ENCODE data around the gene WASF2.

Gene WASF2

GRCh38 chr1:27400082-27400962 is 89.6 kb downstream of the WASF2 start:
- Histone ChIP-seq H3K9me3 (ENCODE audit: control insufficient read depth, low read length) (no peaks in the 10 kb centered on the region), H3K4me1 (peaks cover 4% of the 10 kb centered on the region), H2AFZ (no peak overlapping the region), H3K4me3 (ENCODE audit: low read depth, low read length) (no peak overlapping the region), H3K27me3 (ENCODE audit: control insufficient read depth, insufficient read depth, low read length) (no peaks in the 10 kb centered on the region), H3K36me3 (ENCODE audit: control insufficient read depth, insufficient read depth, low read length) (no peaks in the 10 kb centered on the region), H3K79me2 (no peaks in the 10 kb centered on the region), H3K27ac (no peak overlapping the region), H3K9ac (no peak overlapping the region), H3K4me2 (ENCODE audit: low read length) (no peak overlapping the region)
- no peak for TF ChIP-seq CTCF (IDR thresholded peaks at IDR 0.05)

GRCh38 chr1:27399251-27400025 is 90.5 kb downstream of the WASF2 start:
- Histone ChIP-seq H3K4me3 (ENCODE audit: low read depth, low read length) (no peak overlapping the region), H3K9me3 (ENCODE audit: control insufficient read depth, low read length) (no peaks in the 10 kb centered on the region), H3K4me2 (ENCODE audit: low read length) (no peak overlapping the region), H3K9ac (no peak overlapping the region), H3K79me2 (no peaks in the 10 kb centered on the region), H3K27me3 (ENCODE audit: control insufficient read depth, insufficient read depth, low read length) (no peaks in the 10 kb centered on the region), H3K4me1 (peaks cover 4% of the 10 kb centered on the region), H3K27ac (no peak overlapping the region), H3K36me3 (ENCODE audit: control insufficient read depth, insufficient read depth, low read length) (no peaks in the 10 kb centered on the region), H2AFZ (no peak overlapping the region)
- TF ChIP-seq CTCF (IDR thresholded peaks at IDR 0.05), result no peak

- Histone ChIP-seq H3K4me2 (ENCODE audit: low read length) (no peak overlapping the region), H3K79me2 (no peaks in the 10 kb centered on the region), H2AFZ (no peak overlapping the region), H3K9ac (no peak overlapping the region), H3K4me3 (ENCODE audit: low read depth, low read length) (no peak overlapping the region), H3K27me3 (ENCODE audit: control insufficient read depth, insufficient read depth, low read length) (no peaks in the 10 kb centered on the region), H3K9me3 (ENCODE audit: control insufficient read depth, low read length) (no peaks in the 10 kb centered on the region), H3K27ac (no peak overlapping the region), H3K36me3 (ENCODE audit: control insufficient read depth, insufficient read depth, low read length) (no peaks in the 10 kb centered on the region), H3K4me1 (peaks cover 4% of the 10 kb centered on the region)
- TF ChIP-seq CTCF (IDR thresholded peaks at IDR 0.05), result no peak
Measured at GRCh38 chr1:27398405-27399149, 91.4 kb downstream of the WASF2 start.

GRCh38 chr1:27397749-27398148 is 92.2 kb downstream of the WASF2 start:
- no peaks in the 10 kb centered on the region for H3K36me3 ChIP-seq (ENCODE audit: control insufficient read depth, insufficient read depth, low read length)
- no peaks in the 10 kb centered on the region for H3K79me2 ChIP-seq
- no peak overlapping the region for H3K27ac ChIP-seq
- no peak overlapping the region for H3K4me3 ChIP-seq (ENCODE audit: low read depth, low read length)
- no peak overlapping the region for H3K9ac ChIP-seq
- no peaks in the 10 kb centered on the region for H3K27me3 ChIP-seq (ENCODE audit: control insufficient read depth, insufficient read depth, low read length)
- no peaks in the 10 kb centered on the region for H3K9me3 ChIP-seq (ENCODE audit: control insufficient read depth, low read length)
- no peak overlapping the region for H2AFZ ChIP-seq
- TF ChIP-seq CTCF (IDR thresholded peaks at IDR 0.05), result no peak
- peaks cover under 1% of the 10 kb centered on the region for H3K4me1 ChIP-seq
- no peak overlapping the region for H3K4me2 ChIP-seq (ENCODE audit: low read length)

All from parathyroid adenoma (tissue), 2 donors.